ENCODE measurements around the gene ZNF764.

Gene ZNF764

DNA sequence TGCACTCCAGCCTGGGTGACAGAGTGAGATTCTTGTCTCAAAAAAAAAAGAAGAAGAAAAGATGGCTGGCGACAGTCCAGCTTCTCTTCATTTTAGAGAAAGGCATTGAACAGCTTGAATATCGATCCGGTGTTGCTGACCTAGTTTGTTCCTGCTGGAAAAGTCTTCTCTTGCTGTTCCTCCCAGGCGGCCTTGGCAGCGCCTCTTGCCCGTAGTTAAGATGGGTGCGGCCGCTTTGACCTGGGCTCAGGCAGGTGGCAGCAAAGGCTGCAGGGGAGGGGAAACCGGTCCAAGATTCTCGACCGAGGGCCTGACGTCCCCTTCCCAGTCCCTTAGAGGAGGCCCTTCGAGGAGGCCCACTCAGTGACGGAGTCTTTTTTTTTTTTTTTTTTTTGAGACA lies 3.8 kb upstream of the ZNF764 start:
- Mint-ChIP-seq H3K27ac (peak overlapping the region; percentile 76), H3K27me3 (no peaks in the 10 kb centered on the region), H3K9me3 (no peaks in the 10 kb centered on the region), H3K36me3 (ENCODE audit: low read depth) (no peaks in the 10 kb centered on the region), H3K4me1 (ENCODE audit: low read depth) (peaks cover 32% of the 10 kb centered on the region), H3K4me3 (peak overlapping the region; percentile 79)

- H3K27me3 Mint-ChIP-seq, result no peaks in the 10 kb centered on the region
- peak overlapping the region; percentile 79 for H3K4me3 Mint-ChIP-seq
- no peaks in the 10 kb centered on the region for H3K9me3 Mint-ChIP-seq
- peaks cover 29% of the 10 kb centered on the region for H3K4me1 Mint-ChIP-seq (ENCODE audit: low read depth)
- peaks cover 2% of the 10 kb centered on the region for H3K36me3 Mint-ChIP-seq (ENCODE audit: low read depth)
- H3K27ac Mint-ChIP-seq, result peak overlapping the region; percentile 76
These were observed 3.1 kb upstream of the ZNF764 start for GRCh38 chr16:30561089-30561816.

GRCh38 chr16:30559690-30560089 lies 1.5 kb upstream of the ZNF764 start:
- H3K9me3 Mint-ChIP-seq, result no peaks in the 10 kb centered on the region
- H3K27me3 Mint-ChIP-seq, result no peaks in the 10 kb centered on the region
- peaks cover 33% of the 10 kb centered on the region for H3K4me1 Mint-ChIP-seq (ENCODE audit: low read depth)
- peaks cover 12% of the 10 kb centered on the region for H3K36me3 Mint-ChIP-seq (ENCODE audit: low read depth)
- no peak overlapping the region for H3K27ac Mint-ChIP-seq
- no peak overlapping the region for H3K4me3 Mint-ChIP-seq

- Mint-ChIP-seq H3K9me3 (no peaks in the 10 kb centered on the region), H3K4me3 (peak overlapping the region; percentile 90), H3K36me3 (ENCODE audit: low read depth) (peaks cover 19% of the 10 kb centered on the region), H3K4me1 (ENCODE audit: low read depth) (peaks cover 39% of the 10 kb centered on the region), H3K27ac (peak overlapping the region; percentile 91), H3K27me3 (no peaks in the 10 kb centered on the region)
These were observed 709 bp upstream of the ZNF764 start for GRCh38 chr16:30558789-30559377.

GRCh38 chr16:30557707-30557956 lies 542 bp downstream of the ZNF764 start:
- peaks cover 28% of the 10 kb centered on the region for H3K36me3 Mint-ChIP-seq (ENCODE audit: low read depth)
- H3K4me3 Mint-ChIP-seq, result peak overlapping the region; percentile 90
- peak overlapping the region; percentile 91 for H3K27ac Mint-ChIP-seq
- H3K4me1 Mint-ChIP-seq (ENCODE audit: low read depth), result peaks cover 52% of the 10 kb centered on the region
- H3K27me3 Mint-ChIP-seq, result no peaks in the 10 kb centered on the region
- H3K9me3 Mint-ChIP-seq, result no peaks in the 10 kb centered on the region

DNA sequence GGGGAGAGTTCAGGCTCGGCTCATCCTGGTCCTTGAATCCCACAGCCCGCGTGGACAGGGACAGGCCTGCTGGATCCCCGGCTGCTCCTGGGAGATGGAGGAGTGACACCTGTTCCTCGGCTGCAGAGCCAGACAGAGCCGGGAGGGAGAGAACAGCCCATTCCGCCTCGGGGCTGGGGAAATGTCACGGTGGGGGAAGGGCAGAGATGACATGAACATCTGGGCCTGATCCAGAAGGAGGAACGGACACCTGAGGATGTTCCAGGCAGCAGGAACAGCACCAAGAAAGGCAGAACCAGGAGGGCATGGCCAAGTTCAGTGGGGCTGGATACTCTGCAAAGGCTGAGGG lies 2.1 kb downstream of the ZNF764 start:
- Mint-ChIP-seq H3K27ac (peak overlapping the region; percentile 9), H3K27me3 (no peaks in the 10 kb centered on the region), H3K4me1 (ENCODE audit: low read depth) (peaks cover 61% of the 10 kb centered on the region), H3K36me3 (ENCODE audit: low read depth) (peaks cover 31% of the 10 kb centered on the region), H3K9me3 (no peaks in the 10 kb centered on the region), H3K4me3 (peak overlapping the region; percentile 51)

- peaks cover 31% of the 10 kb centered on the region for H3K36me3 Mint-ChIP-seq (ENCODE audit: low read depth)
These were observed 2.7 kb downstream of the ZNF764 start for GRCh38 chr16:30555315-30556124.

DNA sequence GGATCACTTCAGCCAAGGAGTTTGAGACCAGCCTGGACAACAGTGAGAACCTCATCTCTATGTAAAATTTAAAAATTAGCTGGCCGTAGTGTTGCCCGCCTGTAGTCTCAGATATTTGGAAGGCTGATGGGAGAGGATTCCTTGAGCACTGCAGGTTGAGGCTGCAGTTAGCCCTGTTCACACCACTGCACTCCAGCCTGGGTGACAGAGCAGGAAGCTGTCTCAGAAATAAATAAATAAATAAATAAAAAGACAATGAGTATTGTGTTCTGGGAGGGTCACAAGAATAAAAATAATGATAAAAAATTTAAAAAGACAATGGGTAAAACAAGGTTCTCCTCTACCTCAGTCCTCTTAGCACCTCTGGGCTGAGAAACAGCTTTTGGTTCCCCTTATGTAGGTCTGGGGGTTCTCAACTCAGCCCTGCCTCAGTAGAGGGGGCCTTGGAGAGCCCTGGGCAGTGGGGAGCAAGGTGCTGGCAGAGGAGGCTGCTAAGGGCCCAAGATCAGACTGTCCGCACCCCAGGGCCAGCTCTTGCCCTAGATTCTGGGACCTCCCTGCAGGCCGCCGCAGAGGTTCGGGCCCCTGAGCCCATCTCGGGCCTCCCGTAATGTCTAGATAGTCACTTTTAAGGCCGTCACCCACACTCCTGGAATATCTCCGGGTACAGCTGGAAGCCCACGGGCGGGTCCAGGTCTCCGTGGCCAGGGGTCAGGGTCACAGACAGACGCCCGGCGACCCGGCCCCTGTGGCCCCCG lies 3.4 kb downstream of the ZNF764 start:
- peaks cover 59% of the 10 kb centered on the region for H3K4me1 Mint-ChIP-seq (ENCODE audit: low read depth)
- no peak overlapping the region for H3K4me3 Mint-ChIP-seq
- H3K36me3 Mint-ChIP-seq (ENCODE audit: low read depth), result peaks cover 31% of the 10 kb centered on the region
- H3K9me3 Mint-ChIP-seq, result no peaks in the 10 kb centered on the region
- no peak overlapping the region for H3K27ac Mint-ChIP-seq
- H3K27me3 Mint-ChIP-seq, result no peaks in the 10 kb centered on the region

More at GRCh38 chr16:30555315-30556124, 2.7 kb downstream of the ZNF764 start:
- H3K4me3 Mint-ChIP-seq, result no peak overlapping the region
- H3K9me3 Mint-ChIP-seq, result no peaks in the 10 kb centered on the region
- peaks cover 62% of the 10 kb centered on the region for H3K4me1 Mint-ChIP-seq (ENCODE audit: low read depth)
- no peaks in the 10 kb centered on the region for H3K27me3 Mint-ChIP-seq
- H3K27ac Mint-ChIP-seq, result peak overlapping the region; percentile 9

- no peaks in the 10 kb centered on the region for H3K27me3 Mint-ChIP-seq
- peaks cover 60% of the 10 kb centered on the region for H3K4me1 Mint-ChIP-seq (ENCODE audit: low read depth)
- H3K4me3 Mint-ChIP-seq, result no peak overlapping the region
- H3K27ac Mint-ChIP-seq, result peak overlapping the region; percentile 71
- H3K9me3 Mint-ChIP-seq, result no peaks in the 10 kb centered on the region
- H3K36me3 Mint-ChIP-seq (ENCODE audit: low read depth), result peaks cover 31% of the 10 kb centered on the region
These were observed 4.7 kb downstream of the ZNF764 start for GRCh38 chr16:30553393-30553899.

DNA sequence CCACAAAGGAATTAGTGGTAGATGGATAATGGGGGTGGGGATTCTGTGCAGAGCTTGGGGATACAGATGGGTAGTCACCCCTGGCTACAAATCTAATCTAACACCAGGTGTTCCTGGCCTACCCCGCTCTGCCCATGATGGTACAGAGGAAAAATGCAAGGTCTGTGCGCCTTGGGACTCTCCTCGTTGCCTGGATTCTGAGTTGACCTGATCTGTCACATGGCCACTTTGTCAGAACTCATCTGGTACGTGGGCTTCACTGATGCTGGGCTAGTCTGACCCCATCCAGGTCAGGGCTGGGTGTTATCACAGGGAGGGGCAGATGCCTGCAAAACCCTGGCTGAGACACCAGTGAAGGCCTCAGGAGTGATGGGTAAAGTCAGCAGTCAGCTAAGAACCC lies 5.2 kb downstream of the ZNF764 start:
- H3K36me3 Mint-ChIP-seq (ENCODE audit: low read depth), result peaks cover 31% of the 10 kb centered on the region
- peaks cover 59% of the 10 kb centered on the region for H3K4me1 Mint-ChIP-seq (ENCODE audit: low read depth)
- no peaks in the 10 kb centered on the region for H3K27me3 Mint-ChIP-seq
- H3K27ac Mint-ChIP-seq, result peak overlapping the region; percentile 71
- no peaks in the 10 kb centered on the region for H3K9me3 Mint-ChIP-seq
- H3K4me3 Mint-ChIP-seq, result no peak overlapping the region

DNA sequence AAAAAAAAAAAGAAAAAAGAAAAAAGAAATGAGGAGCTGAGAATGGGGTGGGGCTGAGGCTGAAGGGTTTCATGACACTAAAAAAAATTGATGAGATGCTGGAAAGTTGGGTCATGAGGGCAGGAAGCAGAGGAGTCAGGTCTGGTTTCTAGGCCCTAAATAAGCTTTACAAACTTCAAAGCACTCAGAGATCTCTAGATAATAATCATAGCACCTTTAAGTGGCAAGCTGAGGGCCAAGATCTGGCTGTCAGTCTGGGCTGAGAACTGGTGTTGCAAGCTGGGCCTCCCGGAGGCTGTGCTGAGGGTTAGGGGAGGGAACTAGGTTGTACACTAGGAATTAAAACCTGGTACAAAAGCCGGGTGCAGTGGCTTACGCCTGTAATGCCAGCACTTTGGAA lies 6.4 kb downstream of the ZNF764 start:
- no peaks in the 10 kb centered on the region for H3K27me3 Mint-ChIP-seq
- peaks cover 59% of the 10 kb centered on the region for H3K4me1 Mint-ChIP-seq (ENCODE audit: low read depth)
- H3K27ac Mint-ChIP-seq, result peak overlapping the region; percentile 71
- peak overlapping the region; percentile 52 for H3K4me3 Mint-ChIP-seq
- peaks cover 31% of the 10 kb centered on the region for H3K36me3 Mint-ChIP-seq (ENCODE audit: low read depth)
- H3K9me3 Mint-ChIP-seq, result no peaks in the 10 kb centered on the region

DNA sequence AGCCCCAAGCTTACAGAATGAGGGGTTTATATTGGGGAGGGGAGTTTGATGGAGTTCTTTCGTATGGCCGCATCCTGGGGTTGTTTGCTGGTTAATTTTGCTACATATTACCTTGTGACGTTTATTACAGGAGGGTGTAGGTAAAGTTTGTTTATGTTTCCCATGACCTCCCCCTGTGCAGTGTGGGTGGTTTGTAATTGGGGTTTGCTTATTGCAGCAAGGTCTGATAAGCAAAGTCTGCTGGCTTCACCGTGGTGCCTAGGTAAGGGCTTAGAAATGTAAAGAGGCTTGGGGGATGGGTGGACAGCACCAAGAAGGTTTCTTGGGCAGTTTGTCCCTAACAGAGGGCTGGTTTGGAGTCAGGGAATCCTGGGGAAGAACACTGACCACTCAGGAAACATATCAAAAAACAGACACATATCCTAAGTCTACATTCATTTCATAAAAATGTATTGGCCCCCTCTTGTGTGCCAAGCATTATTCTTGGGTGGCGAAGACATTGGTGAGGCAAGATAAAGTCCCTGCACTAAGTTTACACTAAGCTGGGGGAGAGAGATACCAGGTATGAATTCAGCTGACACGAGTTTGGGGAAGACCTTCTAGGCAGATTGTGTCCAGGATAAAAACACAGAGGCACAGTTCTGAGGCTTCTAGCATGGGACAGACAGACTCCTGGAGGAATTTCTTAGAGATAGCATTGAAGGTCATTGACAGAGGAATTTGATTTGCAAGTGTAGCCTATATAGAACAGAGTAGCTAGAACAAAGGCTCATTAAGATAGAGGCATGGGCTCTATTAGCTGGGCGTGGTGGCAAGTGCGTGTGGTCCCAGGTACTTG lies 9.5 kb downstream of the ZNF764 start:
- Mint-ChIP-seq H3K36me3 (ENCODE audit: low read depth) (peaks cover 10% of the 10 kb centered on the region), H3K27me3 (no peaks in the 10 kb centered on the region), H3K4me3 (no peak overlapping the region), H3K9me3 (no peaks in the 10 kb centered on the region), H3K4me1 (ENCODE audit: low read depth) (peaks cover 41% of the 10 kb centered on the region), H3K27ac (no peak overlapping the region)

DNA sequence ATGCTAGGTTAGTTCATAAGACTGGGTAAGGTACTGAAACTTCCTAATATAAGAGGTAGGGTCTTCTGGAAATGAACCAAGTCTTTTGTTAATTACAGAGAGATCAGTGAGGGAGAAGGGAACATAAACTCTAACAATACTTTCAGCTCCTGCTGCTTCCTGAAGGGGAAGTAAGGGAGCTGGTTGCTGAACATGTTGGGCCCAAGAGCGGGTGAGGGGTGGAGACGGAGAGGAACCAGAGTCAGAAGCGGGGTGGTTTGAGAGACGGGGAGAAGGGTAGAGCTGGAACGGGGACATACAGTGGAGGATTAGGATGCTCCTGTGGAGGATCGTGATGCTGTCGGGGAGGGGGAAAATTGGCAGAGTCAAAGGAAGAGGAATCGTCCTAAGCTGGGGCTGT lies 12.1 kb downstream of the ZNF764 start:
- Mint-ChIP-seq H3K27ac (no peak overlapping the region), H3K9me3 (no peaks in the 10 kb centered on the region), H3K4me3 (no peak overlapping the region)

GRCh38 chr16:30543067-30543466 lies 15.1 kb downstream of the ZNF764 start:
- H3K4me3 Mint-ChIP-seq, result no peak overlapping the region
- no peak overlapping the region for H3K27ac Mint-ChIP-seq
- no peaks in the 10 kb centered on the region for H3K9me3 Mint-ChIP-seq
- H3K27me3 Mint-ChIP-seq, result no peaks in the 10 kb centered on the region
- H3K4me1 Mint-ChIP-seq (ENCODE audit: low read depth), result peaks cover 2% of the 10 kb centered on the region
- peaks cover 2% of the 10 kb centered on the region for H3K36me3 Mint-ChIP-seq (ENCODE audit: low read depth)

More for the DNA sequence above, 12.1 kb downstream of the ZNF764 start:
- Mint-ChIP-seq H3K27me3 (no peaks in the 10 kb centered on the region), H3K4me1 (ENCODE audit: low read depth) (peaks cover 16% of the 10 kb centered on the region), H3K36me3 (ENCODE audit: low read depth) (no peaks in the 10 kb centered on the region)
